GM23338 (cell line): ENCODE data around the gene ATP6V1G3. TPM values are rescaled to one million over a fixed set of nuclear protein-coding genes. Genes with fewer than 3 reads are reported as not detected.
"Not testable (repeated sequence)": the region's sequence is repeated elsewhere in the genome, so short reads cannot be mapped to it uniquely, and the experiment has no call there.

ENCODE experiments used
- ATAC-seq: fragments of 200-7000 bp; cut with Tn5 transposase; 3 replicates; pipeline ENCODE4 v1.9.1; 2020
- DNase-seq: peaks from one replicate; pipeline ENCODE4 v3.0.0-alpha.2; 2015; ENCODE audit warnings: low spot score
- H2AFZ ChIP-seq: fragments of 200-600 bp; sonication (generic); 2 replicates; pipeline ENCODE4 v1.8.0; 2016; ENCODE audit warnings: antibody characterized with exemption, mild to moderate bottlenecking, moderate library complexity
- H3F3A ChIP-seq: fragments of 200-600 bp; sonication (generic); replicated peaks from 2 replicates; pipeline ENCODE4 v1.8.0; 2017; ENCODE audit warnings: antibody characterized with exemption, mixed run types, low read depth
- H3K27ac ChIP-seq: fragments of 200-600 bp; sonication (generic); 2 replicates; pipeline ENCODE4 v1.6.1; 2016; ENCODE audit warnings: low read depth
- H3K27me3 ChIP-seq: fragments of 200-600 bp; sonication (generic); 2 replicates; pipeline ENCODE4 v1.8.0; 2016; ENCODE audit warnings: mild to moderate bottlenecking, mixed run types, moderate library complexity; ENCODE audit not compliant: insufficient read depth
- H3K36me3 ChIP-seq: fragments of 200-600 bp; sonication (generic); 2 replicates; pipeline ENCODE4 v1.8.0; 2016; ENCODE audit warnings: mild to moderate bottlenecking; ENCODE audit not compliant: insufficient read depth
- H3K4me1 ChIP-seq: fragments of 200-600 bp; sonication (generic); 2 replicates; pipeline ENCODE4 v1.8.0; 2016; ENCODE audit warnings: mild to moderate bottlenecking, moderate library complexity; ENCODE audit not compliant: insufficient read depth
- H3K4me2 ChIP-seq: fragments of 200-600 bp; sonication (generic); 2 replicates; pipeline ENCODE4 v1.7.1; 2017; ENCODE audit warnings: mixed run types
- H3K4me3 ChIP-seq: fragments of 200-600 bp; sonication (generic); 2 replicates; pipeline ENCODE4 v1.6.1; 2016; ENCODE audit warnings: mixed run types
- H3K79me2 ChIP-seq: fragments of 200-600 bp; sonication (generic); replicated peaks from 2 replicates; pipeline ENCODE4 v1.8.0; 2017; ENCODE audit warnings: mild to moderate bottlenecking; ENCODE audit not compliant: insufficient read depth
- H3K9me2 ChIP-seq: fragments of 200-600 bp; sonication (generic); 2 replicates; pipeline ENCODE4 v1.8.0; 2017; ENCODE audit not compliant: insufficient read depth
- H4K20me1 ChIP-seq: fragments of 200-600 bp; sonication (generic); replicated peaks from 2 replicates; pipeline ENCODE4 v1.8.0; 2017; ENCODE audit warnings: mild to moderate bottlenecking; ENCODE audit not compliant: insufficient read depth
- H3K27ac Mint-ChIP-seq: 2 replicates; pipeline ENCODE4 v1.8.0; 2020; ENCODE audit warnings: inconsistent platforms, mild to moderate bottlenecking, moderate library complexity, mixed read lengths
- H3K27me3 Mint-ChIP-seq: 3 replicates; pipeline ENCODE4 v1.8.0; 2022; ENCODE audit warnings: low read depth, mild to moderate bottlenecking, moderate library complexity, mixed read lengths, inconsistent platforms; ENCODE audit not compliant: insufficient read depth, poor library complexity
- H3K36me3 Mint-ChIP-seq: 3 replicates; pipeline ENCODE4 v1.8.0; 2021; ENCODE audit warnings: low read depth, mild to moderate bottlenecking, inconsistent platforms, moderate library complexity, mixed read lengths
- H3K4me1 Mint-ChIP-seq: 3 replicates; pipeline ENCODE4 v1.8.0; 2020; ENCODE audit warnings: mild to moderate bottlenecking, inconsistent platforms, mixed read lengths
- H3K4me3 Mint-ChIP-seq: 3 replicates; pipeline ENCODE4 v1.8.0; 2021; ENCODE audit warnings: moderate library complexity, mild to moderate bottlenecking, inconsistent platforms, mixed read lengths
- H3K9me3 Mint-ChIP-seq: 3 replicates; pipeline ENCODE4 v1.8.0; 2020; ENCODE audit warnings: moderate library complexity, mild to moderate bottlenecking, inconsistent platforms, mixed read lengths
- EZH2phosphoT487 ChIP-seq: fragments of 200-600 bp; sonication (generic); IDR thresholded peaks from one replicate; pipeline ENCODE4 v1.8.1; 2018; ENCODE audit warnings: antibody characterized with exemption; ENCODE audit not compliant: unreplicated experiment
- polyA plus RNA-seq: library from polyadenylated mRNA; unstranded; fragments of >200 nt; fragmentation: Nextera tagmentation; extraction: Ambion mirVana; gene quantifications from 2 replicates; pipeline ENCODE4 v1.2.1, GENCODE V29; 2016
- total RNA-seq: library from RNA; depleted of rRNA; stranded (reverse); fragments of >200 nt; shearing (Covaris generic); gene quantifications from 2 replicates; pipeline ENCODE4 v1.2.3, GENCODE V29; 2014; rRNA removed
- TF ChIP-seq, protein P1 (sequence below), 2 experiments: fragments of 200-600 bp in 1 of 2; sonication (generic) in 1 of 2; conservative IDR thresholded peaks; 2 replicates each; pipeline versions ENCODE4 v1.5.1 to v1.6.1; 2016 to 2017; ENCODE audit warnings: antibody characterized with exemption in 2 of 2, low read depth in 2 of 2, mild to moderate bottlenecking in 2 of 2, moderate library complexity in 1 of 2

The ATP6V1G3 gene
- total and polyA plus RNA-seq, 2 experiments from 2014 or later, result not detected

DNA sequence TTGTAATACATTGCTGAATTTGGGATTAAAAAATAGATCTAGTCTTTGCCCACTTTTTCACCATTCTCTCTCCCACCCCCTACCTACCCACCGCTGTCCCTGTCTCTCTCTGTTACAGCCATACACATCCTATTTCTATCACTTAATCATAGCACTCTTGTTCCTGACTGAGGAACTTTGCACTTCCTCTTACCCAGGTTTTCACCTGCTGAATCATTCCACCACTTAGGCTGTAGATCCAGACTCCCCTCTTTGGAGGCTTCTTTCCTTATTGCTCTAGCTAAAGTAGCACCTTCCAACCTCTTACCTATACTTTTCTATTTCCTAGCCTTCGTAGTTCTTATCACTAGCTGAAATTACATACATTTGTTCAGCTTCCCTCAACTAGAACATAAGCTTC, 59.6 kb downstream of the ATP6V1G3 start (continued):
- TF ChIP-seq, protein P1, sequence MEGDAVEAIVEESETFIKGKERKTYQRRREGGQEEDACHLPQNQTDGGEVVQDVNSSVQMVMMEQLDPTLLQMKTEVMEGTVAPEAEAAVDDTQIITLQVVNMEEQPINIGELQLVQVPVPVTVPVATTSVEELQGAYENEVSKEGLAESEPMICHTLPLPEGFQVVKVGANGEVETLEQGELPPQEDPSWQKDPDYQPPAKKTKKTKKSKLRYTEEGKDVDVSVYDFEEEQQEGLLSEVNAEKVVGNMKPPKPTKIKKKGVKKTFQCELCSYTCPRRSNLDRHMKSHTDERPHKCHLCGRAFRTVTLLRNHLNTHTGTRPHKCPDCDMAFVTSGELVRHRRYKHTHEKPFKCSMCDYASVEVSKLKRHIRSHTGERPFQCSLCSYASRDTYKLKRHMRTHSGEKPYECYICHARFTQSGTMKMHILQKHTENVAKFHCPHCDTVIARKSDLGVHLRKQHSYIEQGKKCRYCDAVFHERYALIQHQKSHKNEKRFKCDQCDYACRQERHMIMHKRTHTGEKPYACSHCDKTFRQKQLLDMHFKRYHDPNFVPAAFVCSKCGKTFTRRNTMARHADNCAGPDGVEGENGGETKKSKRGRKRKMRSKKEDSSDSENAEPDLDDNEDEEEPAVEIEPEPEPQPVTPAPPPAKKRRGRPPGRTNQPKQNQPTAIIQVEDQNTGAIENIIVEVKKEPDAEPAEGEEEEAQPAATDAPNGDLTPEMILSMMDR (conservative IDR thresholded peaks at IDR 0.05; ENCODE audit: low read depth in 2 of 2), result no peak
- no peak for TF ChIP-seq EZH2phosphoT487

DNA sequence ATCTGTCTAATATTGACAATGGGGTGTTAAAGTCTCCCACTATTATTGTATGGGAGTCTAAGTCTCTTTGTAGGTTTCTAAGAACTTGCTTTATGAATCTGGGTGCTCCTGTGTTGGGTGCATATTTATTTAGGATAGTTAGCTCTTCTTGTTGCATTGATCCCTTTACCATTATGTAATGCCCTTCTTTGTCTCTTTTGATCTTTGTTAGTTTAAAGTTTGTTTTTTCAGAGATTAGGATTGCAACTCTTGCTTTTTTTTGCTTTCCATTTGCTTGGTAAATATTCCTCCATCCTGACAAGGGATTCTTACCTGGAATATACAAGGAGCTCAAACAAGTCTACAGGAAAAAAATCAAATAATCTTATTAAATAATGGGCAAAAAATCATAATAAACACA, 63.1 kb downstream of the ATP6V1G3 start:
- not testable (repeated sequence) for H3K4me1 Mint-ChIP-seq, H3K4me3 ChIP-seq, H2AFZ ChIP-seq, H3K27ac ChIP-seq, H3K79me2 ChIP-seq, H3K36me3 Mint-ChIP-seq, H4K20me1 ChIP-seq, H3K4me3 Mint-ChIP-seq, ATAC-seq, H3K9me2 ChIP-seq, H3K27me3 Mint-ChIP-seq, H3K4me1 ChIP-seq, DNase-seq, H3F3A ChIP-seq, H3K4me2 ChIP-seq, H3K9me3 Mint-ChIP-seq, H3K36me3 ChIP-seq, H3K27me3 ChIP-seq, H3K27ac Mint-ChIP-seq

Other genes with a start within 250 kb of the ATP6V1G3 start
- gene PTPRC, start 98.4 kb upstream of the ATP6V1G3 start, total RNA-seq, result 0.10 TPM in 1 of 2 replicates, not detected in the other
- gene PTPRC, start 98.4 kb upstream of the ATP6V1G3 start, polyA plus RNA-seq, result 0.43 and 0.52 TPM in 2 replicates